Measurements from ENCODE around the gene STYX. TPM values are rescaled to one million over a fixed set of nuclear protein-coding genes. Genes with fewer than 3 reads are reported as not detected.

STYX gene
- total RNA-seq, 1 experiment from 2014 or later = 22.8 TPM

DNA sequence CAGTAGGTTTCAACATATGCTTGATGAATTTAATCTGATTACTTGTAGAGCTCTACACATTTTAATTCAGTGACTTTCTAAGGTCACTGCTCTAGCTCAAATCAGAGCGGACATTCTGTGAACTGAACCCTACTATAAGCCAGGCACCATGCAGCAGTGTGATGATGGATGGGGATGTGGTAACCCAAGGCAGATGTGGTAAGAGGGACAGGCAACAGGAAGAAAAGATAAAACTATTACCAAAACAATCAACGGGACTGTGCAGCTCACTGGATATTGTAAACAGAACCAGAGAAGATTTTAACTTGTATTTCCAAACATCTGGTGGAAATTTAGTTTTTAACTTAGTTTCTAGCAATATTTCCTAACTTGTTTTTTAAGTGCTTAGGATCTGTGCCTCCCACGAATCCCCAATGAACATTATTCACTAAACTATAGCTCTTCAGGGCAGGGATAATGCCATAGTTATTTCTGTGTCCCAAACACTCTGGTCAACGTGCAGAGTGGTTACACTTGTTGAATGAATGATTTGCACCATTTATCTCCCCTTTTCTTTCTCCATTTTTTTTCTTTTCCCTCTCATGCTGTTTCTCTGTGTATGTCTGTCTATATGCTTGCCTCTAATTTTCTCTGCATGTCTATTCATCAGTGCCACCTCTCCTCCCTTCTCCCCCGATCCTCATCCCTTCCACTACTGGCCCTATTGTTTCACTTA is 37.6 kb upstream of the STYX start (continued):
- TF ChIP-seq, protein P1, sequence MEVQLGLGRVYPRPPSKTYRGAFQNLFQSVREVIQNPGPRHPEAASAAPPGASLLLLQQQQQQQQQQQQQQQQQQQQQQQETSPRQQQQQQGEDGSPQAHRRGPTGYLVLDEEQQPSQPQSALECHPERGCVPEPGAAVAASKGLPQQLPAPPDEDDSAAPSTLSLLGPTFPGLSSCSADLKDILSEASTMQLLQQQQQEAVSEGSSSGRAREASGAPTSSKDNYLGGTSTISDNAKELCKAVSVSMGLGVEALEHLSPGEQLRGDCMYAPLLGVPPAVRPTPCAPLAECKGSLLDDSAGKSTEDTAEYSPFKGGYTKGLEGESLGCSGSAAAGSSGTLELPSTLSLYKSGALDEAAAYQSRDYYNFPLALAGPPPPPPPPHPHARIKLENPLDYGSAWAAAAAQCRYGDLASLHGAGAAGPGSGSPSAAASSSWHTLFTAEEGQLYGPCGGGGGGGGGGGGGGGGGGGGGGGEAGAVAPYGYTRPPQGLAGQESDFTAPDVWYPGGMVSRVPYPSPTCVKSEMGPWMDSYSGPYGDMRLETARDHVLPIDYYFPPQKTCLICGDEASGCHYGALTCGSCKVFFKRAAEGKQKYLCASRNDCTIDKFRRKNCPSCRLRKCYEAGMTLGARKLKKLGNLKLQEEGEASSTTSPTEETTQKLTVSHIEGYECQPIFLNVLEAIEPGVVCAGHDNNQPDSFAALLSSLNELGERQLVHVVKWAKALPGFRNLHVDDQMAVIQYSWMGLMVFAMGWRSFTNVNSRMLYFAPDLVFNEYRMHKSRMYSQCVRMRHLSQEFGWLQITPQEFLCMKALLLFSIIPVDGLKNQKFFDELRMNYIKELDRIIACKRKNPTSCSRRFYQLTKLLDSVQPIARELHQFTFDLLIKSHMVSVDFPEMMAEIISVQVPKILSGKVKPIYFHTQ (CRISPR knock-in tag; IDR thresholded peaks at IDR 0.05) = no peak
- TF ChIP-seq SOX15 (CRISPR knock-in tag; IDR thresholded peaks at IDR 0.05) (no peak), KAT7 (CRISPR knock-in tag; IDR thresholded peaks at IDR 0.05; ENCODE audit: borderline replicate concordance) (no peak), CREM (CRISPR knock-in tag; IDR thresholded peaks at IDR 0.05) (no peak), IRF2 (CRISPR knock-in tag; IDR thresholded peaks at IDR 0.05; ENCODE audit: borderline replicate concordance, low read depth) (no peak), TEAD4 (CRISPR knock-in tag; IDR thresholded peaks at IDR 0.05) (no peak)
- TF ChIP-seq, protein P2, sequence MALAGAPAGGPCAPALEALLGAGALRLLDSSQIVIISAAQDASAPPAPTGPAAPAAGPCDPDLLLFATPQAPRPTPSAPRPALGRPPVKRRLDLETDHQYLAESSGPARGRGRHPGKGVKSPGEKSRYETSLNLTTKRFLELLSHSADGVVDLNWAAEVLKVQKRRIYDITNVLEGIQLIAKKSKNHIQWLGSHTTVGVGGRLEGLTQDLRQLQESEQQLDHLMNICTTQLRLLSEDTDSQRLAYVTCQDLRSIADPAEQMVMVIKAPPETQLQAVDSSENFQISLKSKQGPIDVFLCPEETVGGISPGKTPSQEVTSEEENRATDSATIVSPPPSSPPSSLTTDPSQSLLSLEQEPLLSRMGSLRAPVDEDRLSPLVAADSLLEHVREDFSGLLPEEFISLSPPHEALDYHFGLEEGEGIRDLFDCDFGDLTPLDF (CRISPR knock-in tag; IDR thresholded peaks at IDR 0.05) = no peak
- TF ChIP-seq, protein P3, sequence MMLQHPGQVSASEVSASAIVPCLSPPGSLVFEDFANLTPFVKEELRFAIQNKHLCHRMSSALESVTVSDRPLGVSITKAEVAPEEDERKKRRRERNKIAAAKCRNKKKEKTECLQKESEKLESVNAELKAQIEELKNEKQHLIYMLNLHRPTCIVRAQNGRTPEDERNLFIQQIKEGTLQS (CRISPR knock-in tag; conservative IDR thresholded peaks at IDR 0.05) = no peak

DNA sequence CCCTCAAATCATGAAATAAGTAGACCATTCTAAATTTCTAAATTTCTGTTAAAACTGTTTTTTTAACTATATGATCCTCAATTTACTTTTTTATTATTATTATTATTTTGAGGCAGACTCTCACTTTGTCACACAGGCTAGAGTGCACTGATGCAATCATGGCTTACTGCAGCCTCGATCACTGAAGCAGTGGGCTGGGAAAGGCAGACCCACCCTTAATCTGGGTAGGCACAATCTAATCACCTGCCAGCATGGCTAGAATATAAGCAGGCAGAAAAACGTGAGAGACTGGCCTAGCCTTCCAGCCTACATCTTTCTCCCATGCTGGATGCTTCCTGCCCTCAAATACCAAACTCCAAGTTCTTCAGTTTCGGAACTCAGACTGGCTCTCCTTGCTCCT is 36.9 kb upstream of the STYX start:
- ChIA-PET POLR2A (no interaction called here), CTCF (no interaction called here)
- no peak for ATAC-seq
- Mint-ChIP-seq H3K4me3 (no peak overlapping the region), H3K36me3 (no peaks in the 10 kb centered on the region), H3K4me1 (peaks cover 28% of the 10 kb centered on the region), H3K9me3 (no peaks in the 10 kb centered on the region), H3K27ac (no peak overlapping the region), H3K27me3 (ENCODE audit: low read depth) (no peaks in the 10 kb centered on the region; the same call in none of the 2 replicates)
- DNase-seq (ENCODE audit: low spot score) = no peak
- TF ChIP-seq CREB1 (CRISPR knock-in tag; IDR thresholded peaks at IDR 0.05) = no peak
- TF ChIP-seq, protein P4, sequence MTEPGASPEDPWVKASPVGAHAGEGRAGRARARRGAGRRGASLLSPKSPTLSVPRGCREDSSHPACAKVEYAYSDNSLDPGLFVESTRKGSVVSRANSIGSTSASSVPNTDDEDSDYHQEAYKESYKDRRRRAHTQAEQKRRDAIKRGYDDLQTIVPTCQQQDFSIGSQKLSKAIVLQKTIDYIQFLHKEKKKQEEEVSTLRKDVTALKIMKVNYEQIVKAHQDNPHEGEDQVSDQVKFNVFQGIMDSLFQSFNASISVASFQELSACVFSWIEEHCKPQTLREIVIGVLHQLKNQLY (CRISPR knock-in tag; IDR thresholded peaks at IDR 0.05) = no peak
- TF ChIP-seq, protein P5, sequence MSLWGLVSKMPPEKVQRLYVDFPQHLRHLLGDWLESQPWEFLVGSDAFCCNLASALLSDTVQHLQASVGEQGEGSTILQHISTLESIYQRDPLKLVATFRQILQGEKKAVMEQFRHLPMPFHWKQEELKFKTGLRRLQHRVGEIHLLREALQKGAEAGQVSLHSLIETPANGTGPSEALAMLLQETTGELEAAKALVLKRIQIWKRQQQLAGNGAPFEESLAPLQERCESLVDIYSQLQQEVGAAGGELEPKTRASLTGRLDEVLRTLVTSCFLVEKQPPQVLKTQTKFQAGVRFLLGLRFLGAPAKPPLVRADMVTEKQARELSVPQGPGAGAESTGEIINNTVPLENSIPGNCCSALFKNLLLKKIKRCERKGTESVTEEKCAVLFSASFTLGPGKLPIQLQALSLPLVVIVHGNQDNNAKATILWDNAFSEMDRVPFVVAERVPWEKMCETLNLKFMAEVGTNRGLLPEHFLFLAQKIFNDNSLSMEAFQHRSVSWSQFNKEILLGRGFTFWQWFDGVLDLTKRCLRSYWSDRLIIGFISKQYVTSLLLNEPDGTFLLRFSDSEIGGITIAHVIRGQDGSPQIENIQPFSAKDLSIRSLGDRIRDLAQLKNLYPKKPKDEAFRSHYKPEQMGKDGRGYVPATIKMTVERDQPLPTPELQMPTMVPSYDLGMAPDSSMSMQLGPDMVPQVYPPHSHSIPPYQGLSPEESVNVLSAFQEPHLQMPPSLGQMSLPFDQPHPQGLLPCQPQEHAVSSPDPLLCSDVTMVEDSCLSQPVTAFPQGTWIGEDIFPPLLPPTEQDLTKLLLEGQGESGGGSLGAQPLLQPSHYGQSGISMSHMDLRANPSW (CRISPR knock-in tag; conservative IDR thresholded peaks at IDR 0.05; ENCODE audit: low read depth) = no peak
- no peak for TF ChIP-seq CREM (CRISPR knock-in tag; IDR thresholded peaks at IDR 0.05)
- TF ChIP-seq, protein P6, sequence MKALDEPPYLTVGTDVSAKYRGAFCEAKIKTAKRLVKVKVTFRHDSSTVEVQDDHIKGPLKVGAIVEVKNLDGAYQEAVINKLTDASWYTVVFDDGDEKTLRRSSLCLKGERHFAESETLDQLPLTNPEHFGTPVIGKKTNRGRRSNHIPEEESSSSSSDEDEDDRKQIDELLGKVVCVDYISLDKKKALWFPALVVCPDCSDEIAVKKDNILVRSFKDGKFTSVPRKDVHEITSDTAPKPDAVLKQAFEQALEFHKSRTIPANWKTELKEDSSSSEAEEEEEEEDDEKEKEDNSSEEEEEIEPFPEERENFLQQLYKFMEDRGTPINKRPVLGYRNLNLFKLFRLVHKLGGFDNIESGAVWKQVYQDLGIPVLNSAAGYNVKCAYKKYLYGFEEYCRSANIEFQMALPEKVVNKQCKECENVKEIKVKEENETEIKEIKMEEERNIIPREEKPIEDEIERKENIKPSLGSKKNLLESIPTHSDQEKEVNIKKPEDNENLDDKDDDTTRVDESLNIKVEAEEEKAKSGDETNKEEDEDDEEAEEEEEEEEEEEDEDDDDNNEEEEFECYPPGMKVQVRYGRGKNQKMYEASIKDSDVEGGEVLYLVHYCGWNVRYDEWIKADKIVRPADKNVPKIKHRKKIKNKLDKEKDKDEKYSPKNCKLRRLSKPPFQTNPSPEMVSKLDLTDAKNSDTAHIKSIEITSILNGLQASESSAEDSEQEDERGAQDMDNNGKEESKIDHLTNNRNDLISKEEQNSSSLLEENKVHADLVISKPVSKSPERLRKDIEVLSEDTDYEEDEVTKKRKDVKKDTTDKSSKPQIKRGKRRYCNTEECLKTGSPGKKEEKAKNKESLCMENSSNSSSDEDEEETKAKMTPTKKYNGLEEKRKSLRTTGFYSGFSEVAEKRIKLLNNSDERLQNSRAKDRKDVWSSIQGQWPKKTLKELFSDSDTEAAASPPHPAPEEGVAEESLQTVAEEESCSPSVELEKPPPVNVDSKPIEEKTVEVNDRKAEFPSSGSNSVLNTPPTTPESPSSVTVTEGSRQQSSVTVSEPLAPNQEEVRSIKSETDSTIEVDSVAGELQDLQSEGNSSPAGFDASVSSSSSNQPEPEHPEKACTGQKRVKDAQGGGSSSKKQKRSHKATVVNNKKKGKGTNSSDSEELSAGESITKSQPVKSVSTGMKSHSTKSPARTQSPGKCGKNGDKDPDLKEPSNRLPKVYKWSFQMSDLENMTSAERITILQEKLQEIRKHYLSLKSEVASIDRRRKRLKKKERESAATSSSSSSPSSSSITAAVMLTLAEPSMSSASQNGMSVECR (CRISPR knock-in tag; IDR thresholded peaks at IDR 0.05; ENCODE audit: borderline replicate concordance) = no peak
- TF ChIP-seq, protein P7, sequence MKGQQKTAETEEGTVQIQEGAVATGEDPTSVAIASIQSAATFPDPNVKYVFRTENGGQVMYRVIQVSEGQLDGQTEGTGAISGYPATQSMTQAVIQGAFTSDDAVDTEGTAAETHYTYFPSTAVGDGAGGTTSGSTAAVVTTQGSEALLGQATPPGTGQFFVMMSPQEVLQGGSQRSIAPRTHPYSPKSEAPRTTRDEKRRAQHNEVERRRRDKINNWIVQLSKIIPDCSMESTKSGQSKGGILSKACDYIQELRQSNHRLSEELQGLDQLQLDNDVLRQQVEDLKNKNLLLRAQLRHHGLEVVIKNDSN (CRISPR knock-in tag; IDR thresholded peaks at IDR 0.05) = no peak
- no peak for TF ChIP-seq NFATC4 (CRISPR knock-in tag; IDR thresholded peaks at IDR 0.05)
- TF ChIP-seq HMGA2 (CRISPR knock-in tag; IDR thresholded peaks at IDR 0.05) = no peak
- no peak for TF ChIP-seq CBFB (CRISPR knock-in tag; IDR thresholded peaks at IDR 0.05; ENCODE audit: low read depth)
- TF ChIP-seq, protein P8, sequence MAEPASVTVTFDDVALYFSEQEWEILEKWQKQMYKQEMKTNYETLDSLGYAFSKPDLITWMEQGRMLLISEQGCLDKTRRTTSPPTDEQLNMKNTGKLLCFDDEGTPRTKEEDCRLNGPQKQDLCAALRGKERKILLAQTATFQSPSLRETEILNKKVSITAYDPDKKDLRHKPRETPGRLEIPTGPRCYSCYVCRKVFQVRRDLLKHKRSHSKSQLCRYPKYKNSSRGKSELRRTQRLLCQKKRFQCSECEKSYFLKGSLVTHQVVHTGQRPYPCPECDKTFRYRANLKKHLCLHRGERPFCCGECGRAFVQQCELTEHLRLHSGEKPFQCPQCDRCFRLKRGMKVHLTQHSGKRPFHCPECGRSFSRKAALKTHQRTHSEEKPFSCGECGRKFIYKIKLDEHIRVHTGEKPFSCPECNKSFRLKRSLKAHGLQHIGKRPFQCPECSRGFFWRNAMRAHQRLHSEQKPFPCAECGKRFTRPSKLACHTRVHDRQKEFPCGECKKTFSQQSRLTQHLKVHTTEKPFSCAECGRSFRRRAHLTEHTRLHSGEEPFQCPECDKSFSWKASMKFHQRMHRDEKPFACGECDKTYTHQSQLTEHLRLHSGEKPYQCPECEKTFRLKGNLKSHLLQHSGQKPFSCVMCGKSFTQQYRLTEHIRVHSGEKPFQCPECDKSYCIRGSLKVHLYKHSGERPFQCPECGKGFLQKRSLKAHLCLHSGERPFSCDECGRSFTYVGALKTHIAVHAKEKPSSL (CRISPR knock-in tag; conservative IDR thresholded peaks at IDR 0.05) = no peak
- TF ChIP-seq GRHL2 (CRISPR knock-in tag; IDR thresholded peaks at IDR 0.05; ENCODE audit: insufficient replicate concordance, severe bottlenecking) = no peak
- TF ChIP-seq SOX15 (CRISPR knock-in tag; IDR thresholded peaks at IDR 0.05) = no peak
- TF ChIP-seq, protein P9, sequence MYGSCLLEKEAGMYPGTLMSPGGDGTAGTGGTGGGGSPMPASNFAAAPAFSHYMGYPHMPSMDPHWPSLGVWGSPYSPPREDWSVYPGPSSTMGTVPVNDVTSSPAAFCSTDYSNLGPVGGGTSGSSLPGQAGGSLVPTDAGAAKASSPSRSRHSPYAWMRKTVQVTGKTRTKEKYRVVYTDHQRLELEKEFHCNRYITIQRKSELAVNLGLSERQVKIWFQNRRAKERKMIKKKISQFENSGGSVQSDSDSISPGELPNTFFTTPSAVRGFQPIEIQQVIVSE (CRISPR knock-in tag; IDR thresholded peaks at IDR 0.05; ENCODE audit: borderline replicate concordance) = no peak
